Endothelial cell (in vitro differentiated cells): ENCODE results near the gene GUCD1. TPM values are rescaled to one million over a fixed set of nuclear protein-coding genes. Genes with fewer than 3 reads are reported as not detected.
A peak's percentile ranks its signal among the peaks of the same experiment; 100 is the strongest.

Source experiments
- DNase-seq: peaks from one replicate; pipeline ENCODE4 v3.0.0; 2021; ENCODE audit warnings: low spot score
- H3K27ac Mint-ChIP-seq: one replicate; pipeline ENCODE4 v1.8.0; 2021; ENCODE audit warnings: mixed read lengths, inconsistent platforms; ENCODE audit not compliant: unreplicated experiment
- H3K27me3 Mint-ChIP-seq: one replicate; pipeline ENCODE4 v1.8.0; 2021; ENCODE audit warnings: mild to moderate bottlenecking, moderate library complexity, mixed read lengths, inconsistent platforms; ENCODE audit not compliant: unreplicated experiment
- H3K36me3 Mint-ChIP-seq: one replicate; pipeline ENCODE4 v1.8.0; 2021; ENCODE audit warnings: mild to moderate bottlenecking, low read depth, mixed read lengths, inconsistent platforms; ENCODE audit not compliant: unreplicated experiment
- H3K4me1 Mint-ChIP-seq: one replicate; pipeline ENCODE4 v1.8.0; 2021; ENCODE audit warnings: mild to moderate bottlenecking, mixed read lengths, inconsistent platforms; ENCODE audit not compliant: unreplicated experiment
- H3K4me3 Mint-ChIP-seq: one replicate; pipeline ENCODE4 v1.8.0; 2021; ENCODE audit warnings: mild to moderate bottlenecking, mixed read lengths, inconsistent platforms; ENCODE audit not compliant: unreplicated experiment
- H3K9me3 Mint-ChIP-seq: one replicate; pipeline ENCODE4 v1.8.0; 2021; ENCODE audit warnings: mixed read lengths, inconsistent platforms; ENCODE audit not compliant: unreplicated experiment
- total RNA-seq: library from RNA; stranded (reverse); fragmentation: NEBNext Ultra II Directional; extraction: Animal tissue kit (Norgen Biotek cat#: 25700); gene quantifications from one replicate; pipeline ENCODE4 v1.2.1, GENCODE V29; 2021; ENCODE audit not compliant: unreplicated experiment
- TF ChIP-seq, protein P1 (sequence below): fragments of 200-600 bp; sonication (generic); IDR thresholded peaks from one replicate; pipeline ENCODE4 v1.5.0; 2021; ENCODE audit warnings: antibody characterized with exemption; ENCODE audit not compliant: unreplicated experiment

Gene GUCD1
- total RNA-seq, 1 donor from 2014 or later, result 83.8 TPM

- TF ChIP-seq, protein P1, sequence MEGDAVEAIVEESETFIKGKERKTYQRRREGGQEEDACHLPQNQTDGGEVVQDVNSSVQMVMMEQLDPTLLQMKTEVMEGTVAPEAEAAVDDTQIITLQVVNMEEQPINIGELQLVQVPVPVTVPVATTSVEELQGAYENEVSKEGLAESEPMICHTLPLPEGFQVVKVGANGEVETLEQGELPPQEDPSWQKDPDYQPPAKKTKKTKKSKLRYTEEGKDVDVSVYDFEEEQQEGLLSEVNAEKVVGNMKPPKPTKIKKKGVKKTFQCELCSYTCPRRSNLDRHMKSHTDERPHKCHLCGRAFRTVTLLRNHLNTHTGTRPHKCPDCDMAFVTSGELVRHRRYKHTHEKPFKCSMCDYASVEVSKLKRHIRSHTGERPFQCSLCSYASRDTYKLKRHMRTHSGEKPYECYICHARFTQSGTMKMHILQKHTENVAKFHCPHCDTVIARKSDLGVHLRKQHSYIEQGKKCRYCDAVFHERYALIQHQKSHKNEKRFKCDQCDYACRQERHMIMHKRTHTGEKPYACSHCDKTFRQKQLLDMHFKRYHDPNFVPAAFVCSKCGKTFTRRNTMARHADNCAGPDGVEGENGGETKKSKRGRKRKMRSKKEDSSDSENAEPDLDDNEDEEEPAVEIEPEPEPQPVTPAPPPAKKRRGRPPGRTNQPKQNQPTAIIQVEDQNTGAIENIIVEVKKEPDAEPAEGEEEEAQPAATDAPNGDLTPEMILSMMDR, result peak; percentile 82
- H3K27me3 Mint-ChIP-seq, result peaks cover 1% of the 10 kb centered on the region
- H3K27ac Mint-ChIP-seq, result no peak overlapping the region
- no peak overlapping the region for H3K4me3 Mint-ChIP-seq
- DNase-seq, result peak; percentile 76
- no peaks in the 10 kb centered on the region for H3K9me3 Mint-ChIP-seq
- H3K4me1 Mint-ChIP-seq, result peaks cover under 1% of the 10 kb centered on the region
- no peaks in the 10 kb centered on the region for H3K36me3 Mint-ChIP-seq
Measured at GRCh38 chr22:24525416-24526037, 29.4 kb downstream of the GUCD1 start.

DNA sequence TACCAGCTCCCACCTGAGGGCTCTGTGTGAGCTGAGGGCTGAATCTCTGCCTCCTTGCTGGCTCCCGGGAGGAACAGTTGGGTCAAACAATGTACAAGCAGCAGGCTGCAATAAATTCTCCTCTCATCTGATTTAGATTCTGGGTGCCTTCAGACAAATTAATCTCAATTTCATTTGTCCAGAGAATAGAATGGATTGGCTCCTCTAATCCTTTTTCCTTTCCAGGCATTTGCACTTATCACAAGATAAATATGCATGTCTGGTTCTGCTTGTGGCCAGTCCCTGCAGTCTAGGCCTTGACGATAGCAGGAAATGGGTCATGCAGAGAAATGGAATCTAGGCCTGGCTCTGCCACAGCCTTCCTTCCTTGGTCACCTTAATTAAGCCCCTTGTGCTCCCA is 31.1 kb downstream of the GUCD1 start:
- no peak overlapping the region for H3K4me3 Mint-ChIP-seq
- DNase-seq, result no peak
- H3K27ac Mint-ChIP-seq, result no peak overlapping the region
- no peaks in the 10 kb centered on the region for H3K9me3 Mint-ChIP-seq
- peaks cover 2% of the 10 kb centered on the region for H3K4me1 Mint-ChIP-seq
- TF ChIP-seq, protein P1, result no peak
- H3K27me3 Mint-ChIP-seq, result peaks cover 2% of the 10 kb centered on the region
- H3K36me3 Mint-ChIP-seq, result no peaks in the 10 kb centered on the region

DNA sequence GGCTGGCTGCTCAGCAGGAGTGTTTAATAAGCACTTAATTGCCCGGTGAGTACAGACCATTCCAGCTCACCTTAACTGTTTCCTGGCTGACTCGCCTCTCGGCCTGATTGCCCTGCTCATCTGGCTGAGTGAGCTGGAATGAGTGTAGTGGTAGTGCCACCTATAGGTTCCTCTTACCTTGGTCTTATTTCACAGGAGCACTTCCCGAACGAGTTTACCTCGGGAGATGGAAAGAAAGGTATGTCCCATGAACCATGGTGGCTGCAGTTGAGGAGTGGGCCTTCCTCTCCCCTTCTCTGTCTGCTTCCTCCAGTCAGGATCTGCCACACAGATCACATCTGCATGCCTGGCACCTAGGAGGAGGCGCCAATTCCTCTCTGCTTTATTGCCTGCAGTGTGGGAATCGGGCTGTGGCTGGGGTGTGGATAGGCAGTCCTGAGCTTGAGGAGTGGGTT is 33.1 kb downstream of the GUCD1 start:
- TF ChIP-seq, protein P1, result no peak
- no peak overlapping the region for H3K4me3 Mint-ChIP-seq
- H3K36me3 Mint-ChIP-seq, result no peaks in the 10 kb centered on the region
- peaks cover 2% of the 10 kb centered on the region for H3K27me3 Mint-ChIP-seq
- H3K9me3 Mint-ChIP-seq, result no peaks in the 10 kb centered on the region
- H3K4me1 Mint-ChIP-seq, result peaks cover 2% of the 10 kb centered on the region
- H3K27ac Mint-ChIP-seq, result no peak overlapping the region
- peak; percentile 38 for DNase-seq

GRCh38 chr22:24519496-24519895 is 35.4 kb downstream of the GUCD1 start:
- no peak overlapping the region for H3K27ac Mint-ChIP-seq
- DNase-seq, result no peak
- H3K9me3 Mint-ChIP-seq, result no peaks in the 10 kb centered on the region
- no peak overlapping the region for H3K4me3 Mint-ChIP-seq
- H3K36me3 Mint-ChIP-seq, result no peaks in the 10 kb centered on the region
- TF ChIP-seq, protein P1, result no peak
- H3K4me1 Mint-ChIP-seq, result peaks cover 2% of the 10 kb centered on the region
- peaks cover 1% of the 10 kb centered on the region for H3K27me3 Mint-ChIP-seq

GRCh38 chr22:24518771-24519485 is 36.0 kb downstream of the GUCD1 start:
- DNase-seq, result no peak
- H3K4me3 Mint-ChIP-seq, result no peak overlapping the region
- H3K9me3 Mint-ChIP-seq, result no peaks in the 10 kb centered on the region
- H3K27ac Mint-ChIP-seq, result no peak overlapping the region
- H3K4me1 Mint-ChIP-seq, result peaks cover 2% of the 10 kb centered on the region
- H3K27me3 Mint-ChIP-seq, result peaks cover 1% of the 10 kb centered on the region
- TF ChIP-seq, protein P1, result no peak
- no peaks in the 10 kb centered on the region for H3K36me3 Mint-ChIP-seq
